GM12872 (cell line): Measurements from ENCODE around the gene INTU.

Experiments
- CTCF ChIP-seq: IDR thresholded peaks from 3 replicates; pipeline ENCODE4 v1.5.1; 2011; ENCODE audit warnings: low read depth, mild to moderate bottlenecking, low read length, moderate library complexity; ENCODE audit not compliant: insufficient read depth

Gene INTU

GRCh38 chr4:127685292-127685691 is 52.5 kb downstream of the INTU start:
- no peak for TF ChIP-seq CTCF

- no peak for TF ChIP-seq CTCF
These were observed 53.9 kb downstream of the INTU start for GRCh38 chr4:127686658-127687057.

DNA sequence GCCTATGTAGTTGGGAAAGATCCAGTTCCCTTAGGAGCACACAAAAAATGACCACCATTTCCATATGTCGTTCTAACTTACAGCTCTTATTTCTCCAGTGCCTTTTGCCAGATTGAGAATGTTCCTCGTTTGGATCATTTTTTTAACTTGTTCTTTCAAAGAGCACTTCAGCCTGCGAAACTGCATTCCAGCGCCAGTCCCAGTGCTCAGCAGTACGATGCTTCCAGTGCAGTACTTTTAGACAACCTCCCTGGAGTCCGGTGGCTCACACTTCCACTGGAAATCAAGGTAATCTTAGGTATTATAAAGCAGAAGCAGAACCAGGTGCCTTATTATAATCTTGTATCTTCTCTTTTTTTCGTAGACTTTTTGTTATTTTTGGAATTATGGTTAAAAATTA is 54.8 kb downstream of the INTU start:
- TF ChIP-seq CTCF: no peak

GRCh38 chr4:127698789-127699200 is 66.0 kb downstream of the INTU start:
- no peak for TF ChIP-seq CTCF

DNA sequence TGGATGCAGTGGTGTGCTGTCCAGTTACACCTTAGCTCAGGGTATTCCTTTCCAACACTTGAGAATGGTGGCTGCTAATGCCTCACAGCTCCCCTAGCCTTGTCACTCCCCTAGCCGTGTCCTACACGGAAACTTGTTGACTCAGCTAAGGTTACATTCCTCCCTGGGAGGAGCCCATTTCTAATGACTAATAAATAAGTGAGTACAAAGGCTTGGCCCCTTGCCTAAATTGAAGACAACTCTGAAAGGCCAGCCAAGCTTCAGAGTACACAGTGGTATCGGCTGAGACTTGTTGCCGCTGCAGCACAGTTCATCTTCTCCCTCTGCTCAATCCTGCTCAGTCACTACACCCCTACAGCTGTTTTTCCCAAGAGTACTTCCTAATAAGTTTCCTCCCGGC is 76.2 kb downstream of the INTU start:
- TF ChIP-seq CTCF: no peak

DNA sequence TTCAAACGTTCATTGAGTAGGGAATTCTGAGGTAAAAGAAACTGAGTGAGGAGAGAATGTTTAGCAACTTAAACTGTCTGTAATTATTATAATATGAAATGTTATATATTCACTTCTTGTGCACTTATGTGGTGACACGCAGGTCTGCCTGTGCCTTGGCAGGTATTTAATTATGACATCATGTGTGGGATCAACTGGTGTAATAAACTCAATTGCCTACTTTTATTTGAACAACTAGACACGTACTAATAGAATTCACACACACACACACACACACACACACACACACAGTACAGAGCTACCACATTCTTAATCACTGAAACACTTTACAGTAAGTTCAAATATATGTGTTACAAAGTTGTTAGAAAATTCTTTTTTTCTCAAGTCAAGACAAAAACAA is 76.7 kb downstream of the INTU start:
- TF ChIP-seq CTCF: no peak

- TF ChIP-seq CTCF: no peak
These were observed 97.6 kb downstream of the INTU start, which contains the start of gene SLC25A31 for GRCh38 chr4:127730142-127730913. Gene SLC25A31 (plus strand): TSS chr4:127730400. CDS start chr4:127730546, 146 bp downstream.
